HL-60 (cell line): ENCODE data around the gene CD226.

Experiments
- CTCF ChIP-seq: IDR thresholded peaks from one replicate; pipeline ENCODE4 v1.5.1; 2011; ENCODE audit warnings: low read length, control low read depth, inconsistent platforms; ENCODE audit not compliant: insufficient read depth
- GABPA ChIP-seq: IDR thresholded peaks from 2 replicates; pipeline ENCODE4 v1.6.1; 2012; ENCODE audit warnings: low read depth
- POLR2AphosphoS5 ChIP-seq: IDR thresholded peaks from 2 replicates; pipeline ENCODE4 v1.6.1; 2012; ENCODE audit warnings: low read depth
- REST ChIP-seq: IDR thresholded peaks from 2 replicates; pipeline ENCODE4 v1.6.1; 2012; ENCODE audit warnings: low read depth; ENCODE audit not compliant: insufficient replicate concordance
- SPI1 ChIP-seq: IDR thresholded peaks from 2 replicates; pipeline ENCODE4 v1.6.1; 2012; ENCODE audit warnings: low read depth, mild to moderate bottlenecking, borderline replicate concordance

- no peak for TF ChIP-seq CTCF
- no peak for TF ChIP-seq POLR2AphosphoS5
- no peak for TF ChIP-seq REST
- TF ChIP-seq GABPA, result no peak
- TF ChIP-seq SPI1, result no peak
Measured at GRCh38 chr18:69941183-69941582, 6.5 kb downstream of the CD226 start.
